Chondrocyte (in vitro differentiated cells): Measurements from ENCODE around the gene STOML3. TPM values are rescaled to one million over a fixed set of nuclear protein-coding genes. Genes with fewer than 3 reads are reported as not detected.

Source experiments
- DNase-seq: peaks from one replicate; pipeline ENCODE4 v3.0.0; 2021; ENCODE audit warnings: mixed read lengths, low spot score
- H3K27ac Mint-ChIP-seq: one replicate; pipeline ENCODE4 v1.8.0; 2021; ENCODE audit warnings: mild to moderate bottlenecking, moderate library complexity, mixed read lengths; ENCODE audit not compliant: unreplicated experiment
- H3K27me3 Mint-ChIP-seq: 2 replicates; pipeline ENCODE4 v1.8.0; 2021; ENCODE audit warnings: low read depth, mixed read lengths
- H3K36me3 Mint-ChIP-seq: 2 replicates; pipeline ENCODE4 v1.8.0; 2021; ENCODE audit warnings: low read depth, mixed read lengths
- H3K4me1 Mint-ChIP-seq: 2 replicates; pipeline ENCODE4 v1.8.0; 2021; ENCODE audit warnings: low read depth, mild to moderate bottlenecking, mixed read lengths
- H3K4me3 Mint-ChIP-seq: one replicate; pipeline ENCODE4 v1.8.0; 2021; ENCODE audit warnings: mild to moderate bottlenecking, moderate library complexity, mixed read lengths; ENCODE audit not compliant: unreplicated experiment
- H3K9me3 Mint-ChIP-seq: 2 replicates; pipeline ENCODE4 v1.8.0; 2021; ENCODE audit warnings: low read depth, mixed read lengths
- total RNA-seq: library from RNA; stranded (reverse); gene quantifications from 3 replicates; pipeline ENCODE4 v1.2.1, GENCODE V29; 2021
- TF ChIP-seq, protein P1 (sequence below): fragments of 200-600 bp; sonication (generic); IDR thresholded peaks from 2 replicates; pipeline ENCODE4 v1.5.0; 2021; ENCODE audit warnings: antibody characterized with exemption, mild to moderate bottlenecking, moderate library complexity

Gene STOML3
- total RNA-seq, 1 donor from 2014 or later, result not detected

- TF ChIP-seq, protein P1, sequence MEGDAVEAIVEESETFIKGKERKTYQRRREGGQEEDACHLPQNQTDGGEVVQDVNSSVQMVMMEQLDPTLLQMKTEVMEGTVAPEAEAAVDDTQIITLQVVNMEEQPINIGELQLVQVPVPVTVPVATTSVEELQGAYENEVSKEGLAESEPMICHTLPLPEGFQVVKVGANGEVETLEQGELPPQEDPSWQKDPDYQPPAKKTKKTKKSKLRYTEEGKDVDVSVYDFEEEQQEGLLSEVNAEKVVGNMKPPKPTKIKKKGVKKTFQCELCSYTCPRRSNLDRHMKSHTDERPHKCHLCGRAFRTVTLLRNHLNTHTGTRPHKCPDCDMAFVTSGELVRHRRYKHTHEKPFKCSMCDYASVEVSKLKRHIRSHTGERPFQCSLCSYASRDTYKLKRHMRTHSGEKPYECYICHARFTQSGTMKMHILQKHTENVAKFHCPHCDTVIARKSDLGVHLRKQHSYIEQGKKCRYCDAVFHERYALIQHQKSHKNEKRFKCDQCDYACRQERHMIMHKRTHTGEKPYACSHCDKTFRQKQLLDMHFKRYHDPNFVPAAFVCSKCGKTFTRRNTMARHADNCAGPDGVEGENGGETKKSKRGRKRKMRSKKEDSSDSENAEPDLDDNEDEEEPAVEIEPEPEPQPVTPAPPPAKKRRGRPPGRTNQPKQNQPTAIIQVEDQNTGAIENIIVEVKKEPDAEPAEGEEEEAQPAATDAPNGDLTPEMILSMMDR, result no peak
- Mint-ChIP-seq H3K9me3 (no peaks in the 10 kb centered on the region), H3K4me1 (peaks cover 33% of the 10 kb centered on the region)
These were observed 41.5 kb upstream of the STOML3 start for GRCh38 chr13:39032150-39032549.

DNA sequence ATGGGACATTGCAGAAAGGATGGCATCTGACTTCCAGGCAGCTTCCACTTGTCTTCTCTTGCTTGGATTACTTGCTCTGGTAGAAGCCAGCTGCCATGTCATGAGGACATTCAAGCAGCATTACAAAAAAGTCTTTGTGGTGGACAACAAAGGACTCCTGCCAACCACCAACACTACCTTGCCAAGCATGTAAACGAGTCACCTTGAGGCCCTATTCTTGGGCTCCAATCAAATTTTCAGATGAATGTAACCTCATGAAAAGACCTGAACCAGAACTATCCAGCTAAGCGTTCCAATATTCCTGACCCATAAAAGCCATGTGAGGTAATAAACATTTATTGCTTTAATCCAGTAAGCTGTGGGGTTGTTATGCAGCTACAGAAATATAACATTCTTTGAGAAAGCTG is 34.8 kb upstream of the STOML3 start:
- H3K27me3 Mint-ChIP-seq, result no peaks in the 10 kb centered on the region
- H3K4me1 Mint-ChIP-seq, result no peaks in the 10 kb centered on the region
- TF ChIP-seq, protein P1, result no peak
- H3K4me3 Mint-ChIP-seq, result no peak overlapping the region
- H3K9me3 Mint-ChIP-seq, result no peaks in the 10 kb centered on the region
- peaks cover 23% of the 10 kb centered on the region for H3K36me3 Mint-ChIP-seq
- DNase-seq, result no peak
- H3K27ac Mint-ChIP-seq, result no peak overlapping the region

More at GRCh38 chr13:39032150-39032549, 41.5 kb upstream of the STOML3 start:
- Mint-ChIP-seq H3K27me3 (no peaks in the 10 kb centered on the region), H3K4me3 (no peak overlapping the region), H3K27ac (no peak overlapping the region), H3K36me3 (peaks cover 5% of the 10 kb centered on the region)
- no peak for DNase-seq

GRCh38 chr13:39023761-39024160 is 33.1 kb upstream of the STOML3 start:
- Mint-ChIP-seq H3K27me3 (no peaks in the 10 kb centered on the region), H3K27ac (no peak overlapping the region), H3K4me1 (no peaks in the 10 kb centered on the region), H3K36me3 (peaks cover 25% of the 10 kb centered on the region), H3K4me3 (no peak overlapping the region), H3K9me3 (no peaks in the 10 kb centered on the region)
- DNase-seq, result no peak
- TF ChIP-seq, protein P1, result no peak

GRCh38 chr13:39023316-39023715 is 32.7 kb upstream of the STOML3 start:
- H3K4me3 Mint-ChIP-seq, result no peak overlapping the region

GRCh38 chr13:39020853-39021462 is 30.3 kb upstream of the STOML3 start:
- no peak overlapping the region for H3K4me3 Mint-ChIP-seq
- no peaks in the 10 kb centered on the region for H3K27me3 Mint-ChIP-seq
- no peaks in the 10 kb centered on the region for H3K4me1 Mint-ChIP-seq
- H3K9me3 Mint-ChIP-seq, result no peaks in the 10 kb centered on the region
- H3K36me3 Mint-ChIP-seq, result peaks cover 22% of the 10 kb centered on the region
- H3K27ac Mint-ChIP-seq, result no peak overlapping the region
- TF ChIP-seq, protein P1, result no peak
- no peak for DNase-seq

More at GRCh38 chr13:39023316-39023715, 32.7 kb upstream of the STOML3 start:
- H3K36me3 Mint-ChIP-seq, result peaks cover 25% of the 10 kb centered on the region
- H3K27me3 Mint-ChIP-seq, result no peaks in the 10 kb centered on the region
- H3K9me3 Mint-ChIP-seq, result no peaks in the 10 kb centered on the region
- TF ChIP-seq, protein P1, result no peak
- H3K4me1 Mint-ChIP-seq, result no peaks in the 10 kb centered on the region
- DNase-seq, result no peak
- H3K27ac Mint-ChIP-seq, result no peak overlapping the region
